H1 (cell line): Measurements from ENCODE around the gene MAPT. TPM values are rescaled to one million over a fixed set of nuclear protein-coding genes. Genes with fewer than 3 reads are reported as not detected.

Source experiments
- CHD1 ChIP-seq: IDR thresholded peaks from 2 replicates; pipeline ENCODE4 v1.6.1; 2012; ENCODE audit warnings: low read depth, low read length, improper control_type of control experiment
- CHD2 ChIP-seq: IDR thresholded peaks from 2 replicates; pipeline ENCODE4 v1.6.1; 2012; ENCODE audit warnings: low read length, improper control_type of control experiment
- CREB1 ChIP-seq: IDR thresholded peaks from 2 replicates; pipeline ENCODE4 v1.6.1; 2012; ENCODE audit warnings: inconsistent platforms
- GTF2F1 ChIP-seq: IDR thresholded peaks from 2 replicates; pipeline ENCODE4 v1.6.1; 2012; ENCODE audit warnings: low read depth, low read length, improper control_type of control experiment, borderline replicate concordance
- HDAC2 ChIP-seq, 2 experiments: fragments of 300-600 bp in 1 of 2; sonication (generic) in 1 of 2; IDR thresholded peaks; 2 replicates each; pipeline ENCODE4 v1.6.1; 2011 to 2012; ENCODE audit warnings: low read depth in 2 of 2, low read length in 2 of 2, mild to moderate bottlenecking in 2 of 2, moderate library complexity in 2 of 2, borderline replicate concordance in 1 of 2, inconsistent platforms in 1 of 2
- JUN ChIP-seq: IDR thresholded peaks from 2 replicates; pipeline ENCODE4 v1.6.1; 2011; ENCODE audit warnings: low read depth, mild to moderate bottlenecking, improper control_type of control experiment, low read length
- NANOG ChIP-seq: IDR thresholded peaks from 2 replicates; pipeline ENCODE4 v1.6.1; 2011; ENCODE audit warnings: low read length, low read depth, mild to moderate bottlenecking, inconsistent platforms; ENCODE audit not compliant: insufficient read depth, poor library complexity, severe bottlenecking
- NRF1 ChIP-seq: IDR thresholded peaks from 2 replicates; pipeline ENCODE4 v1.6.1; 2011; ENCODE audit warnings: mild to moderate bottlenecking, low read depth, low read length, improper control_type of control experiment
- POLR2A ChIP-seq, 2 experiments: IDR thresholded peaks; 1 replicate in 1 of 2; 2 replicates in 1 of 2; pipeline ENCODE4 v1.6.1; 2011; ENCODE audit warnings: low read depth in 2 of 2, low read length in 2 of 2, mild to moderate bottlenecking in 2 of 2; ENCODE audit errors: control extremely low read depth in 1 of 2
- RBBP5 ChIP-seq: IDR thresholded peaks from 2 replicates; pipeline ENCODE4 v1.7.1; 2012; ENCODE audit warnings: low read depth, mild to moderate bottlenecking, inconsistent platforms, low read length, moderate library complexity, borderline replicate concordance
- SAP30 ChIP-seq: fragments of 300-600 bp; sonication (generic); IDR thresholded peaks from 2 replicates; pipeline ENCODE4 v1.7.1; 2012; ENCODE audit warnings: low read length, moderate library complexity, mild to moderate bottlenecking, inconsistent platforms; ENCODE audit not compliant: insufficient read depth, insufficient replicate concordance
- polyA plus RNA-seq, 7 experiments: library from polyadenylated mRNA; depleted of rRNA in 3 of 7; stranded (reverse) in 5 of 7; unstranded in 2 of 7; fragments of >200 nt in 5 of 7; fragments of 200-250 nt in 2 of 7; gene quantifications; 1 replicate in 5 of 7; 2 replicates in 1 of 7; 4 replicates in 1 of 7; pipeline versions ENCODE4 v1.2.1 to v1.2.3, GENCODE V29; 2011 to 2013; ENCODE audit warnings: missing spikeins in 2 of 7, mixed read lengths in 2 of 7
- total RNA-seq: library from RNA; stranded (reverse); fragmentation: NEBNext Ultra II Directional; extraction: Animal tissue kit (Norgen Biotek cat#: 25700); gene quantifications from 2 replicates; pipeline ENCODE4 v1.2.1, GENCODE V29; 2021
- TF ChIP-seq, protein P1 (sequence below): fragments of 300-600 bp; sonication (generic); IDR thresholded peaks from 2 replicates; pipeline ENCODE4 v1.7.1; 2012; ENCODE audit warnings: low read length, moderate library complexity, mild to moderate bottlenecking, inconsistent platforms; ENCODE audit not compliant: insufficient replicate concordance

MAPT gene
- total and polyA plus RNA-seq, 2 of the 8 experiments (the other 6 are each of a cell fraction or from before 2014, with no cell fraction given) = 0.54 to 1.7 TPM

GRCh38 chr17:45950888-45951287, 56.5 kb downstream of the MAPT start (continued):
- TF ChIP-seq, protein P1, sequence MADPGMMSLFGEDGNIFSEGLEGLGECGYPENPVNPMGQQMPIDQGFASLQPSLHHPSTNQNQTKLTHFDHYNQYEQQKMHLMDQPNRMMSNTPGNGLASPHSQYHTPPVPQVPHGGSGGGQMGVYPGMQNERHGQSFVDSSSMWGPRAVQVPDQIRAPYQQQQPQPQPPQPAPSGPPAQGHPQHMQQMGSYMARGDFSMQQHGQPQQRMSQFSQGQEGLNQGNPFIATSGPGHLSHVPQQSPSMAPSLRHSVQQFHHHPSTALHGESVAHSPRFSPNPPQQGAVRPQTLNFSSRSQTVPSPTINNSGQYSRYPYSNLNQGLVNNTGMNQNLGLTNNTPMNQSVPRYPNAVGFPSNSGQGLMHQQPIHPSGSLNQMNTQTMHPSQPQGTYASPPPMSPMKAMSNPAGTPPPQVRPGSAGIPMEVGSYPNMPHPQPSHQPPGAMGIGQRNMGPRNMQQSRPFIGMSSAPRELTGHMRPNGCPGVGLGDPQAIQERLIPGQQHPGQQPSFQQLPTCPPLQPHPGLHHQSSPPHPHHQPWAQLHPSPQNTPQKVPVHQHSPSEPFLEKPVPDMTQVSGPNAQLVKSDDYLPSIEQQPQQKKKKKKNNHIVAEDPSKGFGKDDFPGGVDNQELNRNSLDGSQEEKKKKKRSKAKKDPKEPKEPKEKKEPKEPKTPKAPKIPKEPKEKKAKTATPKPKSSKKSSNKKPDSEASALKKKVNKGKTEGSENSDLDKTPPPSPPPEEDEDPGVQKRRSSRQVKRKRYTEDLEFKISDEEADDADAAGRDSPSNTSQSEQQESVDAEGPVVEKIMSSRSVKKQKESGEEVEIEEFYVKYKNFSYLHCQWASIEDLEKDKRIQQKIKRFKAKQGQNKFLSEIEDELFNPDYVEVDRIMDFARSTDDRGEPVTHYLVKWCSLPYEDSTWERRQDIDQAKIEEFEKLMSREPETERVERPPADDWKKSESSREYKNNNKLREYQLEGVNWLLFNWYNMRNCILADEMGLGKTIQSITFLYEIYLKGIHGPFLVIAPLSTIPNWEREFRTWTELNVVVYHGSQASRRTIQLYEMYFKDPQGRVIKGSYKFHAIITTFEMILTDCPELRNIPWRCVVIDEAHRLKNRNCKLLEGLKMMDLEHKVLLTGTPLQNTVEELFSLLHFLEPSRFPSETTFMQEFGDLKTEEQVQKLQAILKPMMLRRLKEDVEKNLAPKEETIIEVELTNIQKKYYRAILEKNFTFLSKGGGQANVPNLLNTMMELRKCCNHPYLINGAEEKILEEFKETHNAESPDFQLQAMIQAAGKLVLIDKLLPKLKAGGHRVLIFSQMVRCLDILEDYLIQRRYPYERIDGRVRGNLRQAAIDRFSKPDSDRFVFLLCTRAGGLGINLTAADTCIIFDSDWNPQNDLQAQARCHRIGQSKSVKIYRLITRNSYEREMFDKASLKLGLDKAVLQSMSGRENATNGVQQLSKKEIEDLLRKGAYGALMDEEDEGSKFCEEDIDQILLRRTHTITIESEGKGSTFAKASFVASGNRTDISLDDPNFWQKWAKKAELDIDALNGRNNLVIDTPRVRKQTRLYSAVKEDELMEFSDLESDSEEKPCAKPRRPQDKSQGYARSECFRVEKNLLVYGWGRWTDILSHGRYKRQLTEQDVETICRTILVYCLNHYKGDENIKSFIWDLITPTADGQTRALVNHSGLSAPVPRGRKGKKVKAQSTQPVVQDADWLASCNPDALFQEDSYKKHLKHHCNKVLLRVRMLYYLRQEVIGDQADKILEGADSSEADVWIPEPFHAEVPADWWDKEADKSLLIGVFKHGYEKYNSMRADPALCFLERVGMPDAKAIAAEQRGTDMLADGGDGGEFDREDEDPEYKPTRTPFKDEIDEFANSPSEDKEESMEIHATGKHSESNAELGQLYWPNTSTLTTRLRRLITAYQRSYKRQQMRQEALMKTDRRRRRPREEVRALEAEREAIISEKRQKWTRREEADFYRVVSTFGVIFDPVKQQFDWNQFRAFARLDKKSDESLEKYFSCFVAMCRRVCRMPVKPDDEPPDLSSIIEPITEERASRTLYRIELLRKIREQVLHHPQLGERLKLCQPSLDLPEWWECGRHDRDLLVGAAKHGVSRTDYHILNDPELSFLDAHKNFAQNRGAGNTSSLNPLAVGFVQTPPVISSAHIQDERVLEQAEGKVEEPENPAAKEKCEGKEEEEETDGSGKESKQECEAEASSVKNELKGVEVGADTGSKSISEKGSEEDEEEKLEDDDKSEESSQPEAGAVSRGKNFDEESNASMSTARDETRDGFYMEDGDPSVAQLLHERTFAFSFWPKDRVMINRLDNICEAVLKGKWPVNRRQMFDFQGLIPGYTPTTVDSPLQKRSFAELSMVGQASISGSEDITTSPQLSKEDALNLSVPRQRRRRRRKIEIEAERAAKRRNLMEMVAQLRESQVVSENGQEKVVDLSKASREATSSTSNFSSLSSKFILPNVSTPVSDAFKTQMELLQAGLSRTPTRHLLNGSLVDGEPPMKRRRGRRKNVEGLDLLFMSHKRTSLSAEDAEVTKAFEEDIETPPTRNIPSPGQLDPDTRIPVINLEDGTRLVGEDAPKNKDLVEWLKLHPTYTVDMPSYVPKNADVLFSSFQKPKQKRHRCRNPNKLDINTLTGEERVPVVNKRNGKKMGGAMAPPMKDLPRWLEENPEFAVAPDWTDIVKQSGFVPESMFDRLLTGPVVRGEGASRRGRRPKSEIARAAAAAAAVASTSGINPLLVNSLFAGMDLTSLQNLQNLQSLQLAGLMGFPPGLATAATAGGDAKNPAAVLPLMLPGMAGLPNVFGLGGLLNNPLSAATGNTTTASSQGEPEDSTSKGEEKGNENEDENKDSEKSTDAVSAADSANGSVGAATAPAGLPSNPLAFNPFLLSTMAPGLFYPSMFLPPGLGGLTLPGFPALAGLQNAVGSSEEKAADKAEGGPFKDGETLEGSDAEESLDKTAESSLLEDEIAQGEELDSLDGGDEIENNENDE = no peak
- TF ChIP-seq CREB1 = no peak
- no peak for TF ChIP-seq NANOG
- TF ChIP-seq GTF2F1 = no peak
- TF ChIP-seq HDAC2 (IDR thresholded peaks at IDR 0.05; ENCODE audit: borderline replicate concordance in 1 of 2, low read depth in 2 of 2, low read length in 2 of 2) = no peak
- no peak for TF ChIP-seq RBBP5
- no peak for TF ChIP-seq CHD2
- TF ChIP-seq JUN = no peak
- no peak for TF ChIP-seq SAP30
- no peak for TF ChIP-seq POLR2A (IDR thresholded peaks at IDR 0.05; ENCODE audit: control extremely low read depth in 1 of 2, low read depth in 2 of 2, low read length in 2 of 2)
- no peak for TF ChIP-seq NRF1
- TF ChIP-seq CHD1 = no peak
